ENCODE measurements around the gene PROSER2.

The PROSER2 gene

DNA sequence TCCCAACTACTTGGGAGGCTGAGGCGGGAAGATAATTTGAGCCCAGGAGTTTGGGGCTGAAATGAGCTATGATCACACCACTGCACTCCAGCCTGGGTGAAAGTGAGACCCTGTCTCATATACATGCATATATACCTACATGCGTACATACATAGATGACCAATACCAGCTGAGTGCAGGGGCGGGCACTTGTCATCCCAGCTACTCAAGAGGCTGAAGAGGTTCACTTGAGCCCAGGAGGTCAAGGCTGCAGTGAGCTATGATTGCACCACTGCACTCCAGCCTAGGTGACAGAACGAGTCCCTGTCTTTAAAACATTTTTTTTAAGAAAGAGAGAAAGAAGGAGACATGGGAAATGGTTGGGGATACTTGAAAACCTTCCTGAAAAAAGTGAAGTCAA, 17.4 kb upstream of the PROSER2 start:
- DNase-seq: no peak

- no peak for DNase-seq
Measured at GRCh38 chr10:11806706-11807105, 16.4 kb upstream of the PROSER2 start.

- no peak for DNase-seq
Measured at GRCh38 chr10:11808808-11809207, 14.3 kb upstream of the PROSER2 start.

GRCh38 chr10:11810313-11810766, 12.8 kb upstream of the PROSER2 start:
- peak; percentile 68 for DNase-seq

DNA sequence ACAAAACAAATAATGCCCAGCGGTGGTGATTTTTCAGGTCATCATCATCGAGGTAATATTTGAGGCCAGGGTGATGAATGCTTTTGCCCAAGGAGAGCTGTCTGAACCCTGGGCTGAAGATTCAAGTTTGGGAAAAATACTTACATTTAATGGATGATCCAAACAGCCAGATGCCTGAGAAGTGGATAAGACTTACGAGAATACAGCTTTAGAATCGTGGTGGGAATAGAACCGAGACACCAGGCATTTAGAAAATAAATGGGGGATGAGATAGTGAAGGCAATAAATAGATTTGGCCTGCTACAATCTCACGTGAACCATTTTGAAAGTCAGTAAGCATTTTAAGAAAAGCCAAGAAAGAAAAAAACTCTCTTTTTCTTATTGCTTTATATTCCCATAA, 12.2 kb upstream of the PROSER2 start:
- no peak for DNase-seq

DNA sequence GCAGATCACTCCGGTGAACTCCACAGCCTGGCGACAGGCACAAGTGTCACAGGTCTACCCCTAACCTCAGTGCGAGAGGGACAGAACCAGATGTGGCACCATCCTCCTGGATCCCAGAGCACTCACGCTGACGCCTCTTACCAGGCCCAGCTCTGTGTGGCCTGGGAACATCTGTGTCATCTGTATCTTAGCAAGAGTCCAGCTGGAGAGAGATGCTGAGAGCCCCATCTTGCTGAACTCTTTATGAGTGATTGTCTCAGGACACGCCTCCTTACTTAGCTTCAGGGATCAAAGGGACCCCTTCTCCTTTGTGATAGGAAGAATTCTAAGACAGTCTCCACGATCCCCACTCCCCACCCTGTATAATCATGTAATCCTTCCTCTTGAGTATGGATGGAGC, 10.0 kb upstream of the PROSER2 start:
- no peak for DNase-seq

DNA sequence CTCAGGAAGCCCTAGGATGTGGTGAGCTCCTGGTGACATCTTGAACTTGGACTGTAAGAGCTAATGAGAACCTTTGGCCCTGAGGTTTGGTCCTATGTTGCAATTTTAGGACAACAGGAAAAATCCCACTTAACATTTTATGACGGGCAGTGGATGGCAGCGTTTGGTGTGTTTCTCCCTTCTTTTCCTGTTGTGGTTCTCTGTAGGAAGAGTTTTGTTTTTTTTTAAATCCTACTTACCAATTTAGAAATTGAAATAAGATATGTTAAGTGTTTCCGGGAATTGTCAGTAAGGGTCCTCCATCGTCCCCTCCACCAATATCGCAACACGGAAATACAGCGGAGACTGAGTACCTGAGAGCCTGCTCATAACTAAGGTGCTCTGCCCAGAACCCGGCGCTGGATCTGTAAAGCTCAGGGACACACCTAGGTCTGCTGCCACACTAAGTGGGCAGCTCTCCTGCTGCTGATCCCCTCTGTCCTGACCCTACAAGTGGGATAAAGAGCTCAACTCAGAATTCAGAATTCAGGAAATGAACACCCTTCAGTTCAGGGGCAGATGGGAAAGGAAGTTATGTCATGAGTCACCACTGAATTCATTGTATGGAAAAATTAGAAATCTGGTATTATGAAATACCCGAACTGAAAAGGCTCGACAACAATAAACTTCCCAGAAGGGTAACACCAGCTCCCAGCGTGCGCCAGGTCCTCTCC, 9.1 kb upstream of the PROSER2 start:
- DNase-seq: no peak

DNA sequence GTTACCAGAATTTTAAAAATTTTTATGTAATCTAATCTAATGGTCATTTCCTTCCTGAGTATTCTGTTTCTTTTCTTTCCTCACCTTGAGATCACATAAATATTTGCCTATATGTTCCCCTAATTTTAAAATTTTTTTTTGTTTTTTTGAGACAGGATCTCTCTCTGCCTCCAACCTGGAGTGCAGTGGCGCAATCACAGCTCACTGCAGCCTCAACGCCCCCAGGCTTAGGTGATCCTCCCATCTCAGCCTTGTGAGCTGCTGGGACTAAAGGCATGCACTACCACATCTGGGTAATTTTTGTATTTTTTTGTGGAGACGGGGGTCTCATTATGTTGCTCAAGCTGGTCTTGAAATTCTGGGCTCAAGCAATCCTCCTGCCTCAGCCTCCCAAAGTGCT, 4.1 kb upstream of the PROSER2 start:
- DNase-seq: no peak

- no peak for DNase-seq
Measured at GRCh38 chr10:11822026-11822756, 965 bp upstream of the PROSER2 start.

GRCh38 chr10:11822809-11823121, 391 bp upstream of the PROSER2 start:
- DNase-seq: no peak

GRCh38 chr10:11823989-11824346, 812 bp downstream of the PROSER2 start:
- DNase-seq: no peak

GRCh38 chr10:11824376-11824775, 1.2 kb downstream of the PROSER2 start:
- DNase-seq: no peak

- no peak for DNase-seq
Measured at GRCh38 chr10:11824825-11825224, 1.7 kb downstream of the PROSER2 start.

DNA sequence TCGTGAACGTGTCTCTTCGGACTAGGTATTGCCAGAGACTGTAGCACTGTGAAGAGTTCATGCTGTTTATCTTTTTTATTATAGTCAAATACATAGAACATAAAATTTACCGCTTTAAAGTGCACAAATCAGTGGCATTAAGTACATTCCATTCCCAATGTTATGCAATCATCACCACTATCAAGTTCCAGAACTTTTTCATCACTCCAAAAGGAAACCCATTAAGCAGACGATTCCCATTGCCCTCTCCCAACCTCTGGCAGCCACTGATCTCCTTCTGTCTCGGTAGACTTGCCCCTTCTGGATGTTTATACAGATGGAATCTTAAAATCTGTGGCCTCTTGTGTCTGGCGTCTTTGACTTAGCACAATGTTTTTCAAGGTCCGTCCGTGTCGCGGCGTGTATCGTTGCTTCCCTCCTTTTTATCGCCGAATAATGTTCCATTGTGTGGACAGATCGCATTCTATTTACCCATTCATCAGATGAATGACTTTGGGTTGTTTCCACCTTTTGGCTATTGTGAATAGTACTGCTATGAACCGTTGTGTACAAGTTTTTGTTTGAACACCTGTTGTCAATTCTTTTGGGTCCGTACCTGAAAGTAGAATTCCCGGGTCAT, 2.7 kb downstream of the PROSER2 start:
- DNase-seq: no peak

- DNase-seq: no peak
Measured at GRCh38 chr10:11827006-11827405, 3.9 kb downstream of the PROSER2 start.

GRCh38 chr10:11827414-11827813, 4.3 kb downstream of the PROSER2 start:
- DNase-seq: no peak

GRCh38 chr10:11828682-11829284, 5.6 kb downstream of the PROSER2 start:
- no peak for DNase-seq

- no peak for DNase-seq
Measured at GRCh38 chr10:11830836-11831519, 7.8 kb downstream of the PROSER2 start.

- no peak for DNase-seq
Measured at GRCh38 chr10:11831520-11831951, 8.4 kb downstream of the PROSER2 start.

GRCh38 chr10:11832042-11832441, 8.9 kb downstream of the PROSER2 start:
- no peak for DNase-seq

- DNase-seq: no peak
Measured at GRCh38 chr10:11835061-11835460, 11.9 kb downstream of the PROSER2 start.

DNA sequence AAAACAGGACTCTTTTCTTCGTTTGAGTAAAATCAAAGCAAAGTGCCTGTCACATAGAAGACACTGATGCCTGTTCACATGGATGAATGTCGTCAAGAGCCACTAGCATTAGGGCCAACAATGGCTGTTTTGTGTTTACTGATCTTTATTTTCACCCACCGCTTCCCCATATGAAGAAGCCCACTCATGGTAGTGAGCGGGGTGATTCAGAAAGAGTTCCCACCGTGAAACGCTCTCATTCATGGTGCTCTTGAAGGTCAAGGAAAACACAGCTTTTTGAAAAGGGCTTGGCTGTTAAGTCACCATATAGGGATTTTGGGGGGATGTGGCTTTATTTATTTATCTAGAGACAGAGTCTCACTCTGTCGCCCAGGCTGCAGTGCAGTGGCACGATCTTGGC, 12.5 kb downstream of the PROSER2 start:
- DNase-seq: no peak
